ENCODE measurements around the gene BACH2.
"Not testable (repeated sequence)": the region's sequence is repeated elsewhere in the genome, so short reads cannot be mapped to it uniquely, and the experiment has no call there.

BACH2 gene

DNA sequence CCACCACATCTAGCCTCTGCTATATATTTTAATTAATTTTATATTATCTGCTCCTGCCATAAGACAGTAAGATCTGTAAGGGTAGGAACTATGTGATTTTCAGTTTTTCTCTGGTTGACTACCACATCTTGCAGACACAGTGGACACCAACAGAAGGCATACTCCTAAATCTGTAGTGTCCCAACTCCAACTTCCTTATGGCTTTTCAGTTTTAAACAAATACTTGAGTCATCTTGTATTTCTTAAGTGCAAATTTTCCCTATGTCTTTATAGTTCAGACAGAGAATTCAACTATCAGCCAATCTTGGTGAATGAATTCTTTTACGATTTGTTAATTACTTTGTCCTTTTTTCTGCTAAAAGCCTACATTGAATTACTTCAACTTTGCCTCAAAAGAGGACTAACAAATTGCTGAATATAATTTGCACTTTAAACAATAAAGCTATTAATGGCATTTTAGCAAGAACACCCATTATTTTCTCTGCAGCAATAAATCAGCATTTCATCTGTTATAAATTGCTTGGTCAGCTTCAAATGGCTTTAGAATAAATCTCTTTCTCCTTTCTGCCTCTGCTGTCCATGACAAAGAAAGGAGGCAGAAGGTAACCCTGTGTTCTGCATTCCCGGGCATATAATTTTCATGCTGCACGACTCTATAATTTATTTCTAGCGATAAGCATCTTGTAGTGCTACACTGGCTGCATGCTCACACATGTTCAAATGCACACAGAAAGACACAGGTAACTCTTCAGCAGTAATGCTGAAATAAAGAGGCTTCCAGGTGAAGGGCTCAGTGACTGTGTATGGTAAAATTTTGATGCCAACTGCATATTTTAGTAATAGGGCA, 144.8 kb downstream of the BACH2 start:
- DNase-seq: no peak

DNA sequence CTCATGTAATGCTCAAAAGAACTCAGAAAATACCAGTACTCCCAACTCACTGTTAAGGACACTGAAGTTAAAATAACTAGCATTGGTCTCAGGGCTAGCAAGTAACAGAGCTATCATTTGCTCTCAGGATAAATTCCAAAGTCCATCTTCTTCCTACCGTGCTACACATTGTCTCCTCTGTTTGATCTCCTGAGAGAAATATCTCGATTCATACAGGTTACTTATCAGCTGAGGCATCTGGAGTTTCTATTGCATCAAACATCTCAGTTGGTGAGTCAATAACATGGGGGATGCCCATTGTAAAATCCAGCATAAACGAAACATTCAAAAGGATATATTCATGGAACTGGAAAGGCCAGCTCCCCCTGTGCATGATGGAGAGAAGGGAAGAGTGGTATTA, 147.4 kb downstream of the BACH2 start:
- DNase-seq: no peak

DNA sequence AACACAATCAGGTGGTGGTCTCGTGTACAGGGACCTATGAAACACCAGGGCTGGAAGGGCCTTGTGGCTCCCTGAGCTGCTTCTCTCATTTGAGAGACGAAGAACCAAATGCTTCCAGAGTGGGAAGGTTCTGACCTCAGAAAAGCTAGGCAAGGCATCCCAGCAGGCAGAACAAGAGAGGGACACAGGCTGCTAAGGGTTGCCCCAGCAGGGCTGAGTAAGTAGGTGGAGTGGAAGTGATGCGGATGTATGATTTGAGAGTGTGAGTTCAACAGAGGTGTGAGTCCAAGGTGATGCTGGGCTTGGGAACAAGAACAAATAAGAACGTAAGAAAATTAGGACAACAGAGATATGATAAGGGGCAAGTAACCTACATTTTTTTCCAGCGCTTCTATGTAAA, 147.8 kb downstream of the BACH2 start:
- no peak for DNase-seq

DNA sequence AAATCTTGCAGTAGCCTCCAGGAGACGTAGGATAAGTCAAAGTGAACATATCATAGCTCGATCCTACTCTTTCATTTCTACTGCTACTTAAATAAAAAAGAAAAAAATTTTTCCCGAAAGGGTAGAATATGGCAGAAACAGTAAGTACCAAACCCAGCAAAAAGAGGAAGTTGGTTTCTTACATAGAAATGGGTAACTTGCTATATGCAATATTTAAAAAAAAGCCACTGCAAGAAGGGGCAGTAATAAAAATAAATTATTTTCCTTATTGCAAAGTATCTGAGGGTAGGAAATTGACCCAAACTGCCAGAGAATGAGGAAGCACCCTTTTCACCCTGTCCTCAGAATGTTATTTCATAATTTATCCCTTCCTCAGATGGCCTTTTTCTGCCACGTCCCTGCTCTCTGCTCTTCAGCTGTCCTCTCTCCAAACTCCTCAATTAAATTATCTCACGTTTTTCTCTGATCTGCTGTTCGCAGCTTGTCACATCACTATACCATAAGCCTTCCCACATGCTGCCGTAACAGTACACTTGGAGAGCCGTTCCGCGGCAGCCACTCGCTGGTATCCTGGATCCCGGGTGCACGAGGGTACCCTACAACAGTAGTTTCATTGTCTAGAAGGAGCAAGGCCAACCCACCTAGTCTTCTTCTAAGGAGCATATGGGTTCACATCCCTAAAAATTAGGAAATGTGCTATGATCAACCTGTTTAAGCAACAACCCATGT, 149.6 kb downstream of the BACH2 start:
- no peak for DNase-seq

DNA sequence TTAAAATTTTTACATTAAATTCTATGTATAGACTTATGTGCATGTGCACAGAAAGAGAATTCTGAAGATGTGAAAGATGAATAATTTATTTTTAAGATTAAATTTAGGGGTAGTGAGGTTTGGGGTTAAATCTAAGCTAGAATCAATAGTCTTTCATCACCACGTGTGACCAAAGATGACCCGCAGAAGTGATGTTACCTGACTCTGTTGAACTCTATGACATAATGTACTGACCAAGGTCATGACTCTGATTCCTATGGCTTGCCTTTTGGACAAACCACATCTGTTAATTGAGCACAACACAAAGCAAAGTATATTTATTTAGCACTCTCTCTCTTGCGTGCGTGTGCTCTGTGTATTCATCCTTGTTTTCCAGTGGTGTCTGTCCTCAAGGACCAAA, 150.6 kb downstream of the BACH2 start:
- no peak for DNase-seq

DNA sequence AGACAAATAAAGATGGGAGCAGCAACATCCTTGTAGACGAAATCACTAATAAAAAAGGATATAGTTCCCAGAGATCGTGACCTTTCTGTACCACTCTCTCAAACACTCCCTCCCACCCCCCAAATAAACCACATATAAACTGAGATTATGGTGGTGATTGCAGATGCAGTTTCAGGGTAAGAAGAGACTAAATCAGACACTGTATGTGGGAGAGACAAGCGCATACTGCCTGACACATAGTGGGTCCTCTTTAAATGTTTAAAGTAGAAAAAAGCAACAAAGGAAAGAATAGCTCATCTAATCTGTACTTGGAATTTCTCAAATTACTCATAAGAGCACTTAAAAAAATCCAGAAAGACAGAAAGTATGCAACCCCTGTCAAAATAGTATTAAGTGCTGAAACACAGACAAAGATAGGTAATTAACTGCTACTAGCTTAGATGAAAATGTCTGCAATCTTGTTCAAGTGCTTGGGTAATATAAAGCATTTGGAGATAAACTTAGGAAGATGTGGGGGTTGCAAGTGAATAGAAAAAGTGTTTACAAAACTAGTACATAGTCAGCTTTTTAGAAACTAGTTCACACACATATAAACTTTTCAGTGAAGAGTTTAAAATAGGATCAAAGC, 151.6 kb downstream of the BACH2 start:
- DNase-seq: no peak

DNA sequence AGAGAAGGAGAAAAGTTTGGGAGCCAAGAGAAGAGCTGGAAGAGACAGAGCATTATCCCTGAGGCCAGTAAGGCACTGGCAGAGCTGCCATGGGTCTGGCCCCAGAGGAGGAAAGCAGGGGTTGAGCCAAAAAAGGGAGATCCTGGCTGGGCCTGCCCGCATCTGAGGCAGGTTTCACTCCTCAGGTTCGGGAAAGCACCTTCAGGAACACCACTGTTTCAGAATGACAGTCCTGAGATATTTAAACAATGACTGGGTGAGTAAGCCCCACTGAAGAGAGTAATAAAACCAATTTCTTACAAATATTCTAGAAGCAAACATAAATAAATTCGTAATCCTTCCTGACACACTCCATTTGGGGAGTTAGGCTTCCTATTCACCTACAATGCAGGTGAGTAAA, 152.2 kb downstream of the BACH2 start:
- DNase-seq: no peak

DNA sequence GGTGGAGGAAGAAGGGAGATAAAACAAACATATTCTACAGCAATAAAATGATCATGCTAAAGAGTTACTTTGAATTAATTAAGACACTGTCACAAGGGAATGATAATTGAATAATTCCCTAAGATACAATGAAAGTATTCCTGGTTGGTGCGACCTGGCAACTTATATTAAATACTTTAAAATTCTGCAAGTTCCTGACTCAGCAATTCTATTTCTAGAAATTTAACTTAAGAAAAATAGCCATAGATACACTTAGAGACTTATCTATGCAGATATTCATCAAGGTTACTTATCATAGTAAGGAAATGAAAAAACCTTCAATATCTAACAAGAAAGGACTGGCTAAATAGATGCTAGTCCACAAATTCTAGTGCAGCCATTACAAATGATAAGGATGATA, 156.0 kb downstream of the BACH2 start:
- DNase-seq: no peak

DNA sequence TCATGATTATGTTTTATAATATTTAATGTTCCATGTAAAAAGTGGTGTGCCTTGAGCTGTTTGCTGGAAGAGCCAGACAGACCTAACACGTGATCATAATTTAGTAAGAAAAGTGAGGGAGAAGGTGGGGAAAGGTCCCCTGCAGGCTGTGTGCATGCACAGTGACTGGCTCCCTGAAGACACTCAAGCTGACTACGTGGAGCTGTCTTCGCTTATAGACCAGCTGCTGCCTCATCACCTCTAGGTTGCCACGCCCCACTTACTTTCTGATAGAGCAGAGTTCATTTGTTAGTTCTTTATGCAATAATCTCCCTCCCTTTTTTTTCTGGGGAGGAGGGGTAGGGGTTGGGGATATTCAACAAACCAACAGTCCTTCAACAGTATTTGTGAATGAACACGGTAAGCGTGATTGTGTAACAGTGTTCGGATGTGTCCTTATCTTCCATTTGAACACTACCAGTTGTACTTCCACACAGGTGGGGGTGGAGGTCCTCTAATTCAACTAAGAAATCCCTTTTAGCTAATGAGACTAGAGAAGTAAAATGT, 157.3 kb downstream of the BACH2 start:
- no peak for DNase-seq

DNA sequence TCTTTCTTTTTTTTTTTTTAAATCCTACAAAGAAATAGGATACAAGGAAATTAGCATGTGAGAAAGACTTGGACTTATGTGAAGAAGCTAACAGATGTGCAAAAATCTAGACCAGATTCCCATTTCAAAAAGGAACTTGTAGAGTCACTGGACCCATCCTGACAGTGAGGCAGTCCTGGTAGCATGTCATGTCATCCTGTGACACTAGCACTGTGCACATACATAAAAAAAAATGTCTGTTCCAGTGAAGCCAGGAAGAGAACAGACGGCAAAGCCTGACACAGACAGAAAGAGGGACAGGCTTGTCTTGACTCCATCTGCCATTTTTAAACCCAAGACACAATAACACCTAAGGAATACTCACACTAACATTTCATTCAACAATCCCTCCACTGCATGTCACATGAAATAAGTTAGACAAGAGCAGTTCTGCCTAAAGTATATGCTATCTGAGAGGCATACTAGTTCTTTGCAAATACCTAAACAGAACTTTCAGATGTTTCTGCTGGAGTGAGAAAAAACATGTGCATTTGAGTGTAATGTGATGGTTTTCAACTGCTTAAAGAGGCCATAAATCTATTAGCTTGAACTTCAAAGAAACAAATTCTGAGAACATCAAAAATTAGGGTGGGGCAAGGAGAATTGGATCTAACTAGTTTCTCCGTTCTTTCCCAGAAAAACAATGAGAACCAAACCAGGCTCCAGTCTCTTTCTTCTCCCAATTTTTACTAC, 159.6 kb downstream of the BACH2 start:
- no peak for DNase-seq

DNA sequence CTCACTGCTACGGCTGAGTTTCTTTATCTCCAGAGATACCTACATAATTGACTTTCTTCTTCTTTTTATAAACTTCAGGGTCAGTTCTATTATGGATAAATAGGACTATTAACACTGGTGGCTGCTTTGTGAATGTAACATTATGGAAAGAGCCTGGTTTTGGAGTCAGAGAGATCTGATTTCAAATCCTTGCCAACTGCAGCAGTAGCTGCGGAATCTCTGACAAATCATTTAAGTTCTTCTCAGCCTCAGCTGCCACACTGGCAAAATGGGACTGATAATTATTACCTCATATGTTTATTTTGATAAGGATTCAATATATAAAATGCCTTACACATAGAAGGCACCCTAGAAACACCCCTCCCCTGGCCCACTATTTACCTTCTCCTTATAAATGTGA, 160.5 kb downstream of the BACH2 start:
- DNase-seq: no peak

DNA sequence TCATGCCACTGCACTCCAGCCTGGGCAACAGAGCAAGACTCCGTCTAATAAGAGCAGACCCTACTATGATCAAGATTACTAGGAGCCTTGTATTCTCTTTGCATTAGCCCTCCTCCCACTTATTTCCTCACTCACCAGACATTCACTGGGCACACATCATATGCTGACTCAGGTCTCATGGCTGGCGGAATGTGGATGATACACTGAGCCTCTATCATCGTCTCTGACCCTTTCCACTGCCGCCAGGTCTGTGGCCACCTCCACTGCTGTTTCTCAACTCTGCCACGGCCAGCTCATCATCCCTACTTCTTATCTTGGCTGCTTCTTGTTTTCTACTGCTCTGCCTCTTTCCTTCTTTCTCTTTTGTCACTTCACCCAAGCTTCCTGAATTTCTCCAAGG, 161.0 kb downstream of the BACH2 start:
- no peak for DNase-seq

DNA sequence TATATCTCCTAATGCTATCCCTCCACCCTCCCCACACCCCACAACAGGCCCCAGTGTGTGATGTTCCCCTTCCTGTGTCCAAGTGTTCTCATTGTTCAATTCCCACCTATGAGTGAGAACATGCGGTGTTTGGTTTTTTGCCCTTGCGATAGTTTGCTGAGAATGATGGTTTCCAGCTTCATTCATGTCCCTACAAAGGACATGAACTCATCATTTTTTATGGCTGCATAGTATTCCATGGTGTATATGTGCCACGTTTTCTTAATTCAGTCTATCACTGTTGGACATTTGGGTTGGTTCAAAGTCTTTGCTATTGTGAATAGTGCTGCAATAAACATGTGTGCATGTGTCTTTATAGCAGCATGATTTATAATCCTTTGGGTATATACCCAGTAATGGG, 163.0 kb downstream of the BACH2 start:
- not testable (repeated sequence) for DNase-seq

DNA sequence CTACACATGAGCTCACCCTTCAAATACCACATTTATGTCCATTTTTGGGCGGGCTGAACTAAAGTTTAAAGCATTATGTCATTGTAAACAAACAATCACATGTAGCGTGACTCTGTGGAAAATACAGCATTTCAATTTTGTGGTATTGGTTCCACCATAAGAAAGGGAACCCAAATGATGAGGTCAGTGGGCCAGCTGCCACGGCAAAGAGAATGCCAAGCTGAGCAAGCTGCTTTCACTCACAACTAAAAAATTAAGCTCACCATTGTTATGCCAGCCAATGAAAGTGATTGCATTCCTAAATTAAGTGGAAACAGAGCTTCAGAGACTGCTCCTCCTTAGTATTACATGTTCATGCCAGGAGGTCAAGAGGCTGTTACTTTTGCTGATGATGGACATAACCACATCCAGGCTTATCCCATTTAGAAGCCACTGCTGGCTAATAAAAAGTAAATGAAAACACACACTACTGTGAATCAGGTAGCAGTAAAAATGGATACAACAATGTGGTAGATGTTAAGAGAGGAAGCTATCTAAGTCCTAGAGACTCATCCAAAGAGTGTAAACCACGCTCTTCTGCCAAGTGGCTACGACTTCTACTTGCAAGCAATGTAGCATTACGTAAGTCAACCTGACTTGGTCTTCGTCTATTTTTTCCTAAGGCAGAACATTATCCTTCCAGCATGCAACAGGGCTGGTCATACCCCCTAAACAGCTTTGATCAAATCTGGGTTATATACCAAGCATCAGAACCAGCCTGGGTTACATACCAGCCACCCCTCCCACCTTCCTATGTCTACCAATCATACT, 164.8 kb downstream of the BACH2 start:
- DNase-seq: no peak

DNA sequence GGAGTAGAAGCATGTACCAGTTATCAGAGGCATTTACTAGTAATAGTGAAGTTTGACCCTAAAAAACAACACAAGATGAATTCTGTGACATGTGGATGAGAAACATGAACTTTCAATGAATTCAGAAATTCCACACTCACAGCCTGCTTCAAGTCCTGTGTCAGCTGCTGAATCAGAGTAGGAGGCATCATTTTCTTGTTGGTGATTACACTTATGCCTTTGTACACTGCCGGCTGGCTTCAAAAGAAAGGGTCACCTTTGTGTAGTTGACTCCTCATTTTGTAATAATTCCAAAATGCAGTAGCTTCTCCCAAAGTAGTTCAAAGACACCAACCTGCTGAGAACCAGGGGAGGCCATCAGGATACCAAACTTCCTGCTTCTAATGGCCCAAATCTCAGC, 165.5 kb downstream of the BACH2 start:
- no peak for DNase-seq

DNA sequence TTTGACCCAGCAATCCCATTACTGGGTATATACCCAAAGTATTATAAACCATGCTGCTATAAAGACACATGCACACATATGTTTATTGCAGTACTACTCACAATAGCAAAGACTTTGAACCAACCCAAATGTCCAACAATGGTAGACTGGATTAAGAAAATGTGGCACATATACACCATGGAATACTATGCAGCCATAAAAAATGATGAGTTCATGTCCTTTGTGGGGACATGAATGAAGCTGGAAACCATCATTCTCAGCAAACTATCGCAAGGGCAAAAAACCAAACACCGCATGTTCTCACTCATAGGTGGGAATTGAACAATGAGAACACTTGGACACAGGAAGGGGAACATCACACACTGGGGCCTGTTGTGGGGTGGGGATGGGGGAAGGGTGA, 168.0 kb downstream of the BACH2 start:
- DNase-seq: not testable (repeated sequence)

DNA sequence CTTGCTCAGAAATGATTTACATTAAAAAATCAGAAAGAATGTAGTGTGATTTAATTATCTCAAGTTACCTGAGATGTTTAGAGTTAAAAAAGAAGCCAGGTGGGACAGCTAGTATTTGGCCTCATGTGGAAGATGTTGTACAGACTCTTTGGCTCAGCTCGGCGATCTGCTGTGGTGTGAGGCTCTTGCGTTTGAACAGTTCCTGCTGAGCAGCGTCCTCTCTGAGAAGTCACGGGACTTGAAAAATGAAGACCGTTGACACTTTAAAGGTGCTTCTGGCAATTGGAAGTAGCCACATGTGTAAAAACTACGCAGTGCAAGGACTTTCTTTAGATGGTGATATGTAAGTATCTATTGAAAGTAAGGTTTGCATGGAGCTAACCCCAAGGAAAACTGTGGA, 169.0 kb downstream of the BACH2 start:
- no peak for DNase-seq

DNA sequence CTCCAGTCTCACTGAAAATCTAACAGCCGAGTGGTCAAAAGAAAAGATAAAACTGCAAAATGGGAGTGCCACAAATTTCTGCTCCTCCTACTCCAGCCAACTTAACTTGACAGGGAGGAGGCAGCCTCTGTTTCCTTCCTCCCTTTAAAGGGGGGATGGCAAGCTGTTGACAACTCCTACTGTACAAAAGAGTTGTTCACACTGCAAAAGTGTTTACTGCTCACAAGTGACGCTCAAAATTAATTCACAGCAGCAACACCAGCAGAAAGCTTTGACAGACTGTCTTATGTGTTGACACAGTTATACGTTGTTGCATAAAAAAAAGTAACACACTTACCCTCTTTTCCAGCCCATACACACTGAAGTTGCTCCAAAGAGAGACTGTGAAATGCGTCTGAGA, 169.8 kb downstream of the BACH2 start:
- DNase-seq: no peak

DNA sequence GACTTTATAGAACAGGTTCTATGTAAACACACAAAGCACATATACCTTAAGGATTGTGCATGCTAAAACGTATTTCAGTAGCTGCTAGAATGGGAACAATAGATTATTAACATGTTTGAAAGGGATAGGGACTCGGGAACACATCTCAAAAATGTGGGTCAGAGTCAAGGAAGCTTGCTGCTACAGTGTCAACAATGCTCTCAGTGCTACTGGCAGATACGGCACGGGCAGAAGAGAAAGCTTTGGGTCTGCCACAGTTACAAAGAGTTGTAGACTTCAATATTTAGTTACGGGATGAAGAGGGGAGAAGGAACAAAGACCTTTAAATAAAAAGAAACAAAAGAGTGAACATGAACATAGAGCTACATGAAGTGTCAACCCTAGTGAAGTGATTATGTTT, 170.5 kb downstream of the BACH2 start:
- no peak for DNase-seq

DNA sequence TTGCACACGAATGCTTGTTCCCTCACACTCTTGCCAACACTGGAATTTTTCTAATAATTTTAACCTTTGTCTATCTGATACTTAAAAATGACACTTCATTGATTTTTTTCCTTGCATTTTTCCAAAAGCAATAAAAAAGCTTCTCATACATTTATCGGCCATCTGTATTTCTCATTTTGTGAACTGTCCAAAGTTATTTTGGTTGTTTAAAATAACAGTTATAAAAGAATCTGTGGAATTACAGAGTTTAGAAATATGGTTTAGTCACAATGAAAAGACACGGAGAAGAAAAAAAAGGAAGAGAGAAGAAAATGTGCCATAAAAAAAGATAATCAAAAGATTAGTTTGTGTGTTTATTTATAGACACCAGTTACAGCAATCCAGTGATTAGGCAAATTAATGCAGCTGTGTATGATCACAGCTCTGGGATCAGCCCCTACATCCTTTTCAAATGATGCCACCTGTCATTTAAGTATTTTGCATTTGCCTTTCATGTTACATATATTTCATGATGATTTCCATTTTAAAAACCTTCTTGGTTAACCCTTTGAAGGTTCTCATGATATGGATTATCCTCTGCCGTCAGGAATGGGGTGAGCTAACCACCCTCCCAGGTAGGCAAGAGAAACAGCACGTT, 171.7 kb downstream of the BACH2 start:
- DNase-seq: no peak

DNA sequence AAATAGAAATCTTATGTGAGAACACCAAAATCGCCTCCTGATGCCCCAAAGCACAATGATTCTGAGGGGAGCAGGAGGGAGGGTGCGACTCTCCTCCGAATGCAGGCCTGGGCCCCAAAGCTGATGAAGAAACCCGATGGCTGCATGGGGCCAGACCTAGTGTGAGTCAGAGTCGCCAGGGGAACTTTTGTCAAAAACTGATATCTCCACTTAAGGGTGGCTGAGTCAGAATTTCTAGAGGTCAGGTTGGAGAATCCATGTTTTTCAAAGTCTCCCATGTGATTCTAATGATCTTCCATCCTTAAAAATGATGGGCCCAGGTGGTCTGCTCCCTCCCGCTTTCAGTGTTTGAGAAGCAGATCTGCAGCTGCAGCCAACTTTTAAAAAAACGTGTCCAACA, 172.8 kb downstream of the BACH2 start:
- no peak for DNase-seq

DNA sequence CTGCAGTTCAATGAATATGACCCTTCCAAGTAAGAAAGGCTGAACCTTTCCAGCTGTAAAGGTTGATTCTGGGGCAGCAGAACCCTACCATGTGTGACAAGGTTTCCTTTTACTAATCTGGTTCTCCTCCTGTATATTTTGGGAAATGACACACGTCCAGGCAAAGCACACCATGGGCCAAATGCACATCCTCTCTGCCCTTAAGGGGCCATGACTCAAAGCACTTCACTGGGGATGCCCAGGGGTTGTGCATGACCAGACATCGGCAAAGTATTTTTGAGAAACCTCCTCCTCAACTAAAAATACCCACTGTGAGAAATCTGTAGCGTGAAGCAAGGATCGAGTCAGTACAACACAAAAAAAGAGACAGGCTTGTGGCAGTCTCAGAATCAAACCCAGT, 174.7 kb downstream of the BACH2 start:
- no peak for DNase-seq
